ENCODE data around the gene POLE.

POLE gene

DNA sequence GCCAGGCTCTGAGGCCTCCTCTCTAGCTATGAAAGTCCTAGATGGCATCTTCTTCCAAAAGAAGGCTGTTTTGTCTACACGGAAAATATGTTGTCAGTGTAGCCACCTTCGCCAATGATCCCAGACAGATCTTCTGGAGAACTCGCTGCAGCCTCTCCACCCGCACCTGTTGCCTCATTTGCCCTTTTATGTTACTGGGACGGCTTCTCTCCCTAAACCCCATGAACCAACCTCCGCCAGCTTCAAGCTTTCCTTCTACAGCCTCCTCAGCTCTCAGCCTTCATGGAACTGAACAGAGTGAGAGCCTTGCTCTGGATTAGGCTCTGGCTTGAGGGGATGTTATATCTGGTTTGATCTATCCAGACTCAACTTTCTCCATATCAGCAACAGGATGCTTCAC is 57.8 kb downstream of the POLE start:
- DNase-seq (ENCODE audit: low spot score), result no peak

DNA sequence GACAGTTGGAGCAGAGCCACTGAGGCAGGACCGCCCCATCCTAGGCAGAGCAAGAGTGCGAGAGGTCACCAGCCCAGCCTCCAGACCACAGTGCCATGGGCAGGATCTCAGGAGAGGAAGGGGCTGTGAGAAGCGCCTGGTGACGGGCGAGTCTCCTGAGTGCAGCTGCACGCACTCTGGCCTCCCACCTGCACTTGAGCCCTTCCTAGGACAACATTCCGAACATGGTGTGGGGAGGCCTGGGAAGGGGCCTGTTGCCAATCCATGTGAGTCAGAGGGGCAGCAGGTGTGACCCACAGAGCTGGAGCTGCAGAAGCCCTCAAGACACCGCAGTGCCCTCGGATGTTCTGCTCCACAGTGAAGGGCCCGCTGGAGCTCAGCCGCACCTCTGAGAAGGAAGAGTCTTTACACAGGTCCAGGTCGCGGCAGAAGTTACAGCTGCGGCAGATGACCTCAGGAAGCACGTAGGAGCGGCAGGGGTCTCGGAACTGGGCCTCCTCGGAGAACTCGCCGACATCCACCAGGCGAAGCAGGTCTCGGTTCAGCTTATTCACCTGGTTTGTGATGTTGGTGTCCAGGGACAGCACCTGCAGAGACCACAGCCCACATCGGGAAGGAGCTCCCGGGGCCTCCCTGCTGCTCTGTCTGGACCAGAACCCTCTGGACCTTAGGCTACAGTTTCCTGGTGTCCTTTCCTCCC is 61.3 kb downstream of the POLE start:
- DNase-seq (ENCODE audit: low spot score), result no peak

DNA sequence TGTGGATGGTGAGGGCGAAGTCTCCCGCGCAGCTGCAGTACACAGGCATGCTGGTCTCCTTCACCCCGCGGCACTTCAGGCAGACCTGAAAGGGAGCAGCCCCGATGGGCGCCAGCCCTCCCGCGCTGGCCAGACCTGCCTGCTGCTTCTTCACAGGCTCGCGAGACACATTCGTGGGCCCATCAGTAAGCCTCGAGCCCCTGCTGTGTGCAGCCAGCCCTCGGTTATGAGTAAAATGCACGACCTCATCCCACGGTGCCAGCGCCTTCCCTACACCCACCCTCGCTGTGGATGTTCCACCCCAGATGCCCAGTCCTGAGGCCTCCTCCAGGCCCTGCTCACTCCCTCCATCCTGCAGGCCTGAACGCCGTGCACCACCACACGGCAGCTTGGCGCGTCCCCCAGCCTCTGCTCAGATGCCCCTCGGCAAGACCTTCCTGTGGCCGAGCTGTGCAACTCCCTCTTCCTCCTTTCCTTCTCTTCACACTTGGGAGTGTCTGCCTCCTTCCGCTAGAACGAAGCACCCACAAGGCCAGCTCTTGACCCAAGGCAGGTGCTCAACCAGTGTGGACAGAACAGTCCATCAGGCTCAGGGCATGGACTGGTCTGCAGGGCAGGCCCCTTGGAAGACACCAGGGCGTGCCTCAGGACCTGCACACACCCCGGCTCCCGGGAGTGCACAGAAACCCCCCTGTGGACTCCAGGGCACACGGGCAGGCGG is 62.1 kb downstream of the POLE start:
- no peak for DNase-seq (ENCODE audit: low spot score)

DNA sequence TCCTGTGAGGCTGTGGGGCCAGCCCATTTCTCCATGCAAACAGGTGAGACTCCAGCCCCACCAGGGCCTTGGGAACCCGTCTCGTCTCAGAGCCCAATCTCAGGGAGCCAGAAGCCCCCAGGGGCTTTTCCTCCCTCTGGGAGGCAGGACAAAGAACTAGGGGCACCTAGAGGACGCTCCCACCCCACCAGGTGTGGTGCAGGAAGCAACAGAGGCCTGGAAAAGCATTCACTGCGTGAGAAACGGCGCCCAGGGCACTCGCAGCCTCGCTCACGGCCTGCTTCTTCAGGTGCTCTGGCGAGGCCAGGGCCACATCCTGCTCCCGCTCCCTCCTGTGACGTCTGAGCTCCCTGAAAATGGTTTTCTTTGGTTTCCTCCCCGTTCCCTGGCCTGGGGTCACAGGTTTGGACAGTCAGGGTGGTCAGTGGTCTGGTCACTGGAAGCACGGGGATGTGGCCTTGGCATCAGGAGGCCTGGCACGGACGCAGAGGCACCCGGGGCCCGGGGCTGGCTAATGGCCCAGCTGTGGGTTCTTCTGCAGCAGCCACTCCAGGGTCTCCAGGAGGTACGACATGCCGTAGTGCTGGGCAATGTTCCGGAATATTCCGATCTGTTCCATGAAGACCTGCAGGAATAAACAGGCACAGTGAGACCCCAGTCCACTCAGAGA is 62.8 kb downstream of the POLE start:
- no peak for DNase-seq (ENCODE audit: low spot score)

DNA sequence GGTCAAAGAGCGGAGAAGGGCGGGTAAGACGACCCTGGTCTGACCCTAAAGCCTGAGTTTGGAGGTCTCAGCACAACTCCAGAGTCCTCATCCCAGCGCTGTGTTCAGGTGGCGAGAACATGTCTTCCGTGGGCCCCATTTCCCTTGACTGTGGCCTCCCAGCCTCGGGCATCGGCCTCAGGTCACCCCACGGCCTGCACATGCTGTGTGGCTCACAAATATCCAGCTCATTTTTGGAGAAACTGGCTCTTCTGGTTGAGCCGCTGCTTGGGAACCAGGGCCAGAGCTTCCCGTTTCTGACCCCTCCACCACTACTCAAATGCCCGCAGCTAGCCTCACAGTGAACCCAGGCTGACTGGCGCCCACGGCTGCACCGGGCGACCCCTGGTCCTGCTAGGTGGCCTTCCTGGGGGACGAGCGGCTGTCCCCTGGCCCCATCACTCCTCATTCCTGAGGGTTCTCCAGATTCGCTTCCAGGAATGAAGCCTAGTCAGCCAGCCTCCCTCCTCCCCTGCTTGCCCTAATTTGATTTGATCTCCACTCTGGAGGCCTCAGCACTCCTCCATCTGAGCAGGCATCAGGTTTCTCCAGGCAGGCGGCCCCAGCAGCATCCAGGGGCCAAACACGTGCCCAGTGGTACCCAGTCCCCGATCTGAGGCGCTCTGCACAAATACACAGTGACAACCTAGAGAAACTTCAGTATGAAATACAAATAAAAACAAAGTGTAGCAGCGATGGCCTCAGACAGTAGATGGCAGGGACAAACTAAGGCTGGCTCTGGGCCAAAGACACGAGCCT is 63.9 kb downstream of the POLE start:
- DNase-seq (ENCODE audit: low spot score), result no peak

DNA sequence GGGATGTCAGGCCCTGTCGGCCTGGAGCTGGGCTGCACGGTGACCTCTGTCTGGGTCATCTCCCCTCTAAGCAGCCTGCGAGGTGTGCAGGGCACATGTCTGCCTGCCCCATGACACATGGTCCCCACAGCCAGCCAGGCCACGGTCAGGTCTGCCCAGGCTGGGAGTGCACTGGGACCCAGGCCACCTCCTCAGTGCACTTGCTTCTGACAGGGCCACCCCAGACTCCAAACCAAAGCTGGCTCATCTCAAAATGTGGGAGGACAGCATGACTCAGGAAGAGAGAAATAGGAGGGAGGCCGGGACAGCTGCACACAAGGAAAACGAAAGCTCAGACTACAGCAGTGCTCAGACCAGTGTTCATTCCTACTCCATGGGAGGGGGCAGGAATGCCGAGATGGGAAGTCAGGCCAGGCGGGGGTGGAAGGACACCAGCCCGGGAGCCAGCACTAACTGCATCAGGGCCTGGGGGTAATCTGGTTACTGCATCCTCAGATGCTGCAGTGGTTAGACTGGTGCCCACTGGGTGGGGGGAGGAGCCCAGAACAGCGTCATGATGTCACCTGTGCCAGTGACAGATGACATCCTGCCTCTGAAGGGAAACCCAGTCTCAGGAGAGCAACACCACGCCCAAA is 64.6 kb downstream of the POLE start:
- DNase-seq (ENCODE audit: low spot score), result peak; percentile 85

DNA sequence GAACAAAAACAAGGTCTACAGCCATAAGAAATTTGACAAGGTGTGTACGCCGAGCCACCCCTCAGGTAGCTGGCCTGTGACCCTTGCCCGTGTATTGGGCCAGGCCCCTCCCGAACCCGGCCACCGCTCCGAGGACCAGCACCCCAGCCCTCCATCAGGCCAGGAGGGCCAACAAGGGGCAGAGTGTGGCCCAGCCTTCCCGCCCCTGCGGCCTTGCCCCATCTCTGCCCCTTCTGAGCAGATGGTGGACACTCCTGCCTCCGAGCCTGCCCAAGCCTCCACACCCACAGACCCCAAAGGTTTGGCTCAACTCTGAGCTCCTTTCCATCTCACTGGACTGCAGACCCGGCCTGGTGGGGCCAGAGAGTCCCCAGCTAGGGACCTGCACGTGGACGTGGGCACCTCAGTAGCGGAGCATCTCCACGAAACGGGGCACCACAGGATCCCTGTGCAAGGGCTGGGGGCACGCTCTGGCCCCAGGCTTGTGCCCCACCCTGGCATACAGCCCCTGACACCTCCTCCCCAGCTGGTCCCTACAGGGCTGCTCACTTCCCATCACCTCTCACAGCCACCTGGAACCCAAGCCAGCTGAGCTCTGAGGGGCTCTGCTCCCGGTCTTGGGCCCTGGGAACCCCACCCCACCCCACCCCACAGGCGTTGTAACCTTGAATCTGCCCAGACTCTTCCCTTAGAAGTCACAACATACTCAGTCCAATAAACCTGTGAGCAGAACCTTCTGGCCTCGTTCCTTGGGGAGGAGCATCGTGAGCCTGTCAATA is 65.3 kb downstream of the POLE start:
- DNase-seq (ENCODE audit: low spot score), result no peak

DNA sequence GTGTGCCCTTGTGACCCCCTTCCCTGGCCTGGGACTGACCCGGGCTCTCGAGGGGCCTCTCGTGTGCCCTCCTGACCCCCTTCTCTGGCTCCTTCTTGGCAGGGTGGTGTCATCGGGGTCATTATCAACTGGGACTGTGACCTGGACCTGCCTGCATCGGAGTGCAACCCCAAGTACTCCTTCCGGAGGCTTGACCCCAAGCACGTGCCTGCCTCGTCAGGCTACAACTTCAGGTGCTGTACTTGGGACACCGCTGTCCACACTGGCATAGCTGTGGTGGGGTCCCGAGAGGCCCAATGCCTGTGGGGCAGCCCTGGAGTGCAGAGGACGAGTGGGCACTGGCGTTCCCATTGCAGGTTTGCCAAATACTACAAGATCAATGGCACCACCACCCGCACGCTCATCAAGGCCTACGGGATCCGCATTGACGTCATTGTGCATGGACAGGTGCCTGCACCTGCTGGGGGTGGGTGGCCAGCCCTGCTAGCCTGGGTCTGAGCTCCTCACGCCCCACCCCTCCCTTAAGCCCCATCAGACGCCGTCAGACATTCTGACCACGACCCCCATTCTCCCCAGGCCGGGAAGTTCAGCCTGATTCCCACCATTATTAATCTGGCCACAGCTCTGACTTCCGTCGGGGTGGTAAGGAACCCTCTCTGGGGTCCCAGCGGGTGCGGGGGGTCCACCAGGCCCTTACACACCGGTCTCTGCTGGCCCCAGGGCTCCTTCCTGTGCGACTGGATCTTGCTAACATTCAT is 66.1 kb downstream of the POLE start:
- DNase-seq (ENCODE audit: low spot score), result no peak

DNA sequence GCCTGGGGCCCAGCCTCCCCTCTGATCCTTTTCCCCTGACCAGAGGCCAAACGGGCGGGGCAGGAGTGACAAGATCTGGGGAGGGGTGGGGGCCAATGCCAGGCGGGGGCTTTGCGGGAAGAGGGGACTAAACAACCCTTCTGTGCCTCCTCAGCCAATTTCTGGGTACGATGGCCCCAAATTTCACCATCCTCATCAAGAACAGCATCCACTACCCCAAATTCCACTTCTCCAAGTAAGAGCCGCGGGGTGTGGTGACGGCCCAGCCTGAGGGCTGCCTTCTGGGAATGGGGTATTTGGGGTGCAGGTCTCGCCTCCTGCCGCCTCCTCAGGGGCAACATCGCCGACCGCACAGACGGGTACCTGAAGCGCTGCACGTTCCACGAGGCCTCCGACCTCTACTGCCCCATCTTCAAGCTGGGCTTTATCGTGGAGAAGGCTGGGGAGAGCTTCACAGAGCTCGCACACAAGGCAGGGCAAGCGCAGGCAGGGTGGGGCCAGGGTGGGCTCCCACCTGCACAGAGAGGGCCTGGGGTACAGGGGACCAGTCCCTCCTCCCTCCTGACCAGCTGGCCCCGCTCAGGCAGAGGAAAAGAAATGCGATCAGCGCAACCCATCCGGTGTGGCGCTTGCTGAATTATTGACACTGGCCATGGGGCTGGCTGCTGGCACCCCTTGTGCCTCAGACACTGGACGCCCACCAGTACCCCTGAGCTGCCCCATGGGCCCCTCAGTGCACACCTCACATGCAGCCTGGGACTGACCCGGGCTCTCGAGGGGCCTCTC is 66.8 kb downstream of the POLE start:
- DNase-seq (ENCODE audit: low spot score), result no peak

DNA sequence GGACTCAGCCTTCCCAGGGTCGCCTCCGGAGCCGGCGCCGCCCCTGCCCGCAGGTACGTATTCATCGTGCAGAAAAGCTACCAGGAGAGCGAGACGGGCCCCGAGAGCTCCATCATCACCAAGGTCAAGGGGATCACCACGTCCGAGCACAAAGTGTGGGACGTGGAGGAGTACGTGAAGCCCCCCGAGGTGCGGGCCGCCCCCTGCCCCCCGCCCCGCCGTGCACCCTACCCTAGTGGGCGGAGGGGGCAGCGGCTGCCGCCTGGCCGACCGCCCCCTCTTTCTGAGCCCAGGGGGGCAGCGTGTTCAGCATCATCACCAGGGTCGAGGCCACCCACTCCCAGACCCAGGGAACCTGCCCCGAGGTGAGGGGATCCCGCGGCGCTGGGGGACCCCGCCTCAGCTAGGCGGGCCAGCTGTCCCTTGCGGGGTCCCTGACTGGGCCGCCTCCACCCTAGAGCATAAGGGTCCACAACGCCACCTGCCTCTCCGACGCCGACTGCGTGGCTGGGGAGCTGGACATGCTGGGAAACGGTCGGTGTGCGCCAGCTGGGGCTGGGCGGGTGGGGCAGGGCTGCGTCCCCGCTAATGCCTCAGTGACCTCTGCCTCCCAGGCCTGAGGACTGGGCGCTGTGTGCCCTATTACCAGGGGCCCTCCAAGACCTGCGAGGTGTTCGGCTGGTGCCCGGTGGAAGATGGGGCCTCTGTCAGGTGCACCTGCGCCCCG is 67.6 kb downstream of the POLE start:
- DNase-seq (ENCODE audit: low spot score), result no peak

DNA sequence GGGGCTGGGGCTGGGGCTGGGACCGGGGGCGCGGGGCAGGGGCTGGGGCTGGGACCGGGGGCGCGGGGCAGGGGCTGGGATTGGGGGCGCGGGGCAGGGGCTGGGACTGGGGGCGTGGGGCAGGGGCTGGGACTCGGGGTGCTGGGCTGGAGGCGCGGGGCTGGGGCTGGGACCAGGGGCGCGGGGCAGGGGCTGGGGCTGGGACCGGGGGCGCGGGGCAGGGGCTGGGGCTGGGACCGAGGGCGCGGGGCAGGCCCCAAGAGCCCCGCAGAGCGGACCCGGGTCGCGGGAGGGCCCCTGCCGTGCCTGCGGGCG is 68.1 kb downstream of the POLE start:
- no peak for DNase-seq (ENCODE audit: low spot score)

DNA sequence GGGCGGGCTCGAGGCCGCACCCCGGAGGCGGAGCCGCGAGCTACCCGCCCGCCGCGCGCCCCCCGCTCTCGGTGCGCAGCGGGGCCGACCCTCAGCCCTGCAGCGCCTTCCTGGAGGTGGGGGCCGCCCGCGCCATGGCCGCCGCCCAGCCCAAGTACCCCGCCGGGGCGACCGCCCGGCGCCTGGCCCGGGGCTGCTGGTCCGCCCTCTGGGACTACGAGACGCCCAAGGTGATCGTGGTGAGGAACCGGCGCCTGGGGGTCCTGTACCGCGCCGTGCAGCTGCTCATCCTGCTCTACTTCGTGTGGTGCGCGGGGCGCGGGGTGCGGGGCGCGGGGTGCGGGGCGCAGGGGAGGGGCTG is 68.5 kb downstream of the POLE start, which contains the start of gene P2RX2:
Gene P2RX2, plus strand, starts transcription at position 94 of the 361 bp plus-strand sequence. Its CDS starts 41 bp downstream, at position 135.
- no peak for DNase-seq (ENCODE audit: low spot score)

DNA sequence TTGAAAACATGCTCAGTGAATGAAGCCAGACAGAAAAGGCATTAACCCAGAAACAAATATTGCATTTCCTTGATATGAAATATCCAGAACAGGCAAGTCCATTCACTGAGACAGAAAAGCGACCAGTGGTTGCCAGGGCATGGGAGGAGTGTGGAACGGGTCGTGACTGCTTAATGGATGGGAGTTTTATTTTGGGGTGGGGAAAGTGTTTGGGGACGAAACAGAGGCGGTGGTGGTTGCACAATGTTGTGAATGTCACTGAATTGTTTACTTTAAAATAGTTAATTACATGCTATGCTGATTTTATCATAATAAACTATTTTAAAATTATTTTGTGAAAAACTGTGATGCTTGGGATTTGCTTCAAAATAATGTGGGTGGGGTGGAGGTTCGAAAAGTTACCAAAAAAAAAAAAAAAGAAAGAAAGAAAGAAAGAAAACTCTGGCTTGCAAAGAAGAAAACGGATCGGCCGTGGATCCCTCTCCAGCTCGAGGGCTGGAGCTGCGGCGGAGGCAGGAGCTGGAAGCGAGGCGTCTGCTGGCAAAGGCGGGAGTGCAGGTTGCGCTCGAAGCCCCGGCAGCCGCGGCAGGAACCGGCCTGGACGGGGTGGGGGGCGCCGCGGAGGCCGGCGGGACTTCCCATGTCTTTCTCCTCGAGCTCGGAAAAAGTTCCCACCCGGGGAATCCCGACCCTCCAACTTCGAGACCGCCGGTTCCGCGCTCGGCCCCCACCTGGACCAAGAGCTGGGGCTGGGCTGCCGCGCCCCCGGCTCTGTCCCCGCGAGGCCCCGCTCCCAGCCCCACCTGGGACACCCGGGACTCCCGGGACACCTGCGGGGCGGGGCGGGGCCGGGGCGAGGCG is 69.1 kb downstream of the POLE start:
- DNase-seq (ENCODE audit: low spot score), result no peak

DNA sequence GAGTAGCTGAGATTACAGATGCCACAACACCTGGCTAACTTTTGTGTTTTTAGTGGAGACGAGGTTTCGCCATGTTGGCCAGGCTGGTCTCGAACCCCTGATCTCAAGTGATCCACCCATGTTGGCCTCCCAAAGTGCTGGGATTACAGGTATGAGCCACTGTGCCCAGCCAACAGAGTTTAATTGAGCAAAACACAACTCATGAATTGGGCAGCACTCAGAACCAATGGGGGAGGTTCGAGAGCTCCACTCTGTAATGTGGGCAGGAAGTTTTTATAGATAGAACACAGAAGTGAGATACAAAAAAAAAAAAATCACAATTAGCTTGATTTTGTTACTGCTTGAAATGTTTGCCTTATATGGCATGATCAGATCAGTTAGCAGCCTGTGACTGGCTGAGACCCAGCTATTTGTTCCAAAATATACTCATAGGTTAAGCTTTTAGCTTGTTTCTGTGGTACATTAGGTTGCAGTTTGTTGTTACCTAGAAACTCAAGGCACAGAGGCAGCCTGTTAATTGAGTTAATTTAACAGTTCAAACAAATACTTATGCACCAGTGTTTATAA is 69.9 kb downstream of the POLE start:
- no peak for DNase-seq (ENCODE audit: low spot score)

DNA sequence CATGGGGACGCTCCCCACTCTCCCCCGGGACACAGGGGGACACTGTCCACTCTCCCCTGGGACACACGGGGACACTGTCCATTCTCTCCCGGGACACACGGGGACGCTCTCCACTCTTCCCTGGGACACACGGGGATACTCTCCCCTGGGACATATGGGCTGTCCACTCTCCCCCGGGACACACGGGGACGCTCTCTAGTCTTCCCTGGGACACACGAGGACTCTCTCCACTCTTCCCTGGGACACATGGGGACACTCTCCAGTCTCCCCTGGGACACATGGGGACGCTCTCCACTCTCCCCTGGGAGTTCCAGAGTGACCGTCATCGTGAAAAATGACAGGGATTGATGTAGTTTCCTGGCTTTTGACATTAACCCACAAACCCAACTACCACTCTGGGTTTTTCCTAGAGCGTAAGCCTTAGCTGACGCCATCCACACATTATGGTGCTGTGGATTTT is 71.5 kb downstream of the POLE start:
- no peak for DNase-seq (ENCODE audit: low spot score)

DNA sequence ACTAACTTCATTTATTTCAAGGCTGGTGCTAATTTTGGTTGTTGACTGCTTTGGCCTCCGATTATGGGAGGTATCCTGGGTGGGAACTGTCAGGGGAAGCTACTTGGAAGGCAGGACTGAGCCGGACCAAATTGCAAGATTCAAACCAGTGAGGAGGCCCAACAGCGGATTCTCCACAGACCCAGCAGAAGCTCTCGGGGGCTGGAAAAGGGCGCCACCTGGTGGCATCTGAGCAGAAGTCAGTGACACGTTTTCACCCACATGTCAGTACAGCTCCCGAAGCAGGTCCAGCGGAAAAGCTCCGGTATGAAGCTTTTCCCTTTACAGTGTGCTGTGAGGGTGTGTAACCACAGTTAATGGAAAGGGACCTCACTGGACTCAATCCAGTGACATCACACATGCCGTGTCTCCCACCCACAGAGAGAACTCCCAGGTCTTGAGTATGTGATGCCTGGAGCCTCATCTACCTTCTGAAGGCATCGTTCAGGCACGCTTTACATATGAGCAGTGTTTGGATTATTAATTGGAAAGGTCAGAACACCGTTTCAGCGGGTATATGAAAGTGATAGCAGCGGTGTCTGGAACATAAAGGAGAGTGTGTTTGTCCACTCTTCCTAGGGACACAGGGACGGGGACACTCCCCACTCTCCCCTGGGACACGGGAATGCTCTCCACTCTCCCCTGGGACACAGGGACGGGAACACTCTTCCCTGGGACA is 72.1 kb downstream of the POLE start:
- peak; percentile 92 for DNase-seq (ENCODE audit: low spot score)

DNA sequence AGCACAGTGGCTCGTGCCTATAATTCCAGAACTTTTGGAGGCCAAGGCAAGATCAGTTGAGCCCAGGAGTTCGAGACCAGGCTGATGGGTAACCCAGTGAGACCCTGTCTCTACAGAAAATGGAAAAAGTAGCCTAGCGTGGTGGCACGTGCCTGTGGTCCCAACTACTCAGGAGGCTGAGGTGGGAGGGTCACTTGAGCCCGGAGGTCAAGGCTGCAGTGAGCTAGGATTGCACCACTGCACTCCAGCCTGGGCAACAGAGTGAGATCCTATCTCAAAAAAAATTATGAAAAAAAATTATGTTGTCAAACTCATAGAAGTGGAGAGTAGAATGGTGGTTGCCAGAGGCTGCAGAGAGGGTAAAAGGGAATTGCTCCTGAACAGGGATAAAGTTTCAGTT is 73.1 kb downstream of the POLE start:
- DNase-seq (ENCODE audit: low spot score), result no peak
